Right atrium auricular region (tissue), 2 donors: ENCODE measurements around the gene ZNF521. TPM values are rescaled to one million over a fixed set of nuclear protein-coding genes. Genes with fewer than 3 reads are reported as not detected.

Source experiments
- DNase-seq: peaks from one replicate; pipeline ENCODE4 v3.0.0-alpha.2; 2019; ENCODE audit warnings: low spot score
- H3K27ac ChIP-seq, 2 donors: fragments of 200-600 bp; sonication (generic); 1 replicate in 1 of 2; 2 replicates in 1 of 2; pipeline ENCODE4 v1.5.1; 2016 to 2019
- H3K27me3 ChIP-seq, 2 donors: fragments of 200-600 bp; sonication (generic); one replicate each; pipeline versions ENCODE4 v1.5.1 to v1.6.0; 2017 to 2019
- H3K36me3 ChIP-seq: fragments of 200-600 bp; sonication (generic); one replicate; pipeline ENCODE4 v1.5.1; 2016
- H3K4me1 ChIP-seq, 2 donors: fragments of 200-600 bp; sonication (generic); one replicate each; pipeline versions ENCODE4 v1.5.1 to v1.6.0; 2017 to 2019
- H3K4me3 ChIP-seq, 2 donors: fragments of 200-600 bp; sonication (generic); 1 replicate in 1 of 2; 2 replicates in 1 of 2; pipeline ENCODE4 v1.5.1; 2017 to 2019; ENCODE audit warnings: mild to moderate bottlenecking in 1 of 2, moderate library complexity in 1 of 2
- H3K9me3 ChIP-seq, 2 donors: fragments of 200-600 bp; sonication (generic); one replicate each; pipeline ENCODE4 v1.5.1; 2019
- CTCF ChIP-seq, 2 donors: fragments of 200-600 bp; sonication (generic); IDR thresholded peaks; one replicate each; pipeline ENCODE4 v1.5.1; 2019; ENCODE audit warnings: antibody characterized with exemption in 2 of 2
- total RNA-seq, 2 donors: library from RNA; depleted of rRNA; stranded (reverse); fragments of >200 nt; gene quantifications; one replicate each; pipeline ENCODE4 v1.1.0, GENCODE V29; 2016

Gene ZNF521
- total RNA-seq, 2 donors from 2014 or later, result 36.1 to 37.5 TPM

DNA sequence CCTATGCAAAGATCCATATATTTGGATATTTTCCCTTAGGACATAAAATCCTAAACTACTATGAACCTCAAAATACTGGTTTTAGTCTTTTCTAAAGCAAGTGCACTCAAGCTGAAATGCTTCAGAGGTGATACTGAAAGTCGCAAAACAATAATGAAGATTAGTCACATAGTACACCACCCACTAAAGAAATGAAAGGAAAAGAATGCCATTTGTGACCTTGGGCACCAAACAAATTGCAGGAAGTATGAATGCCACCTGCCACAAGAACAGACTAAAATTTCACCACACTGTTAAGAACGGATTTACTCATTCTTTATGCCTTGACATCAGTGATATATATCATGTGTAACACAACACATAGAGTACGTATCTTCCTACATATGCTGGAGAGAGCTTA is 161.5 kb downstream of the ZNF521 start:
- Histone ChIP-seq H3K27ac (no peak overlapping the region), H3K4me1 (peaks cover 0 to 7% of the 10 kb centered on the region in 2 donors), H3K4me3 (no peak overlapping the region), H3K27me3 (no peaks in the 10 kb centered on the region), H3K9me3 (no peaks in the 10 kb centered on the region), H3K36me3 (no peaks in the 10 kb centered on the region)
- no peak for TF ChIP-seq CTCF (IDR thresholded peaks at IDR 0.05)
- no peak for DNase-seq

GRCh38 chr18:25189391-25190185 is 162.4 kb downstream of the ZNF521 start:
- no peak for TF ChIP-seq CTCF (IDR thresholded peaks at IDR 0.05)
- no peak for DNase-seq
- H3K27me3 ChIP-seq, result no peaks in the 10 kb centered on the region
- H3K36me3 ChIP-seq, result no peaks in the 10 kb centered on the region
- H3K9me3 ChIP-seq, result no peaks in the 10 kb centered on the region
- no peak overlapping the region for H3K27ac ChIP-seq
- H3K4me3 ChIP-seq, result no peak overlapping the region
- H3K4me1 ChIP-seq, result peaks cover 0 to 7% of the 10 kb centered on the region in 2 donors

DNA sequence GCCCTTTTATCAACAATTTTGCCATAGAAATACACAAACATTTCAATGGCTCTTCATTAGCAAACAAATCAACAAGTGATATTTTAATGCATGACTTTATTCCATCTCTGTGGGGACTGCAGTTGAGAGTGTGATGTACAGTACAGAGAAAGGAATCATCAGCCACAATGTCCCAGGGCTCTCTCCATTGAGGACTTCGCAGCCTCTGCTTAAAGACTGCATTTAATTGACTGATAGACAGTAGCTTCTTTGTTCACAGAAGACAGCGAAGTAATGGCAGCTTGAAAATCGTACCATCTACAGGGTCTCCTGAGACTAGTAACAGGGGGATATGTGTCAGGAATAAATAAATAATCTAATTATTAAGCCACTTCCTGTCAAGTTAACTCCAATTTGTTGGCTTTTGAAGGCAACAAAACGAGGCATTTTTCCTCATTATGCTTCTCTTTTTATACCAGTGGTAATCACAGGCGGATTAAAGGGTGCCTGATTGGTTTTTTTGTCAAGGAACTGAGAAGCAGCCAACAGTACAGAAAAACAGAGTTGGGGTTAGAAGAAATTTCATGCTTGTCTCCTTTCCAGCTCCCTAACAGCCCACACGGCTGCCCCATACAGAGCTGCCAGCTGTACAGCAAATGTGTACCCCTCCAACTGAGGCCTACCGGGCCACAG is 164.3 kb downstream of the ZNF521 start:
- no peaks in the 10 kb centered on the region for H3K27me3 ChIP-seq
- H3K4me3 ChIP-seq, result no peak overlapping the region
- no peak for DNase-seq
- no peak for TF ChIP-seq CTCF (IDR thresholded peaks at IDR 0.05)
- H3K27ac ChIP-seq, result no peak overlapping the region
- no peaks in the 10 kb centered on the region for H3K36me3 ChIP-seq
- H3K4me1 ChIP-seq, result peaks cover 0 to 7% of the 10 kb centered on the region in 2 donors
- no peaks in the 10 kb centered on the region for H3K9me3 ChIP-seq

GRCh38 chr18:25186871-25187270 is 165.1 kb downstream of the ZNF521 start:
- Histone ChIP-seq H3K27ac (no peak overlapping the region), H3K4me3 (no peak overlapping the region), H3K9me3 (no peaks in the 10 kb centered on the region), H3K4me1 (peaks cover 0 to 8% of the 10 kb centered on the region in 2 donors), H3K36me3 (no peaks in the 10 kb centered on the region), H3K27me3 (no peaks in the 10 kb centered on the region)
- no peak for TF ChIP-seq CTCF (IDR thresholded peaks at IDR 0.05)
- DNase-seq, result no peak

DNA sequence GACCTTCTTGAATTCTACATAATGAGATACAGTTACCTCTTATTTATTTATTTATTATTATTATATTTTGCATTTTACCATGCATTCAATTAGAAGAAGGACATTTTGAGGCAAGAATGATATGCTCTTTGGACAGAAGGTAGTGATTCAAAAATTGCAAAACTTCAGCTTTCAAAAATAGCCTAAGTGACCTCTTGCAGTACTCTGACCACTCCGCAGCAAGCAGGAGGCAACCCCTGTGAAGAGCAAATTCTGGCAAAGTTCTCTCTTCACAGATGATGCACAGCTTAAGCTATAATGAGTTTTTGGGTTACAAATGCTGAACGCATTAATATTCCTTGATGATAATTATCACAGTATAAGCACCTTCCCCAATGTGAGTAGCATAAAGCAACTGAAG is 170.0 kb downstream of the ZNF521 start:
- H3K27ac ChIP-seq, result no peak overlapping the region
- H3K9me3 ChIP-seq, result no peaks in the 10 kb centered on the region
- peaks cover 0 to 20% of the 10 kb centered on the region in 2 donors for H3K4me1 ChIP-seq
- H3K36me3 ChIP-seq, result no peaks in the 10 kb centered on the region
- H3K27me3 ChIP-seq, result no peaks in the 10 kb centered on the region
- DNase-seq, result no peak
- no peak overlapping the region for H3K4me3 ChIP-seq
- TF ChIP-seq CTCF (IDR thresholded peaks at IDR 0.05), result no peak
